Smooth muscle cell (in vitro differentiated cells): ENCODE data around the gene EPB41L4B. TPM values are rescaled to one million over a fixed set of nuclear protein-coding genes. Genes with fewer than 3 reads are reported as not detected.
"Not testable (repeated sequence)": the region's sequence is repeated elsewhere in the genome, so short reads cannot be mapped to it uniquely, and the experiment has no call there.

Source experiments
- DNase-seq: peaks from one replicate; lab custom pipeline; 2025; ENCODE audit not compliant: unreplicated experiment; lab: John Stamatoyannopoulos, UW
- H2AFZ ChIP-seq: fragments of 200-600 bp; sonication (generic); 2 replicates; pipeline ENCODE4 v1.6.0; 2016; ENCODE audit warnings: antibody characterized with exemption, low read depth, mild to moderate bottlenecking
- H3F3A ChIP-seq: fragments of 200-600 bp; sonication (generic); 2 replicates; pipeline ENCODE4 v1.6.0; 2017; ENCODE audit warnings: antibody characterized with exemption, low read depth
- H3K27ac ChIP-seq: fragments of 200-600 bp; sonication (generic); 2 replicates; pipeline ENCODE4 v1.5.1; 2016; ENCODE audit warnings: low read depth, mild to moderate bottlenecking
- H3K27me3 ChIP-seq: fragments of 200-600 bp; sonication (generic); 2 replicates; pipeline ENCODE4 v1.6.1; 2016; ENCODE audit warnings: low read depth, mild to moderate bottlenecking
- H3K36me3 ChIP-seq: fragments of 200-600 bp; sonication (generic); 2 replicates; pipeline ENCODE4 v1.5.1; 2016; ENCODE audit warnings: low read depth
- H3K4me1 ChIP-seq: fragments of 200-600 bp; sonication (generic); 2 replicates; pipeline ENCODE4 v1.5.1; 2016; ENCODE audit warnings: low read depth
- H3K4me2 ChIP-seq: fragments of 200-600 bp; sonication (generic); 2 replicates; pipeline ENCODE4 v1.6.0; 2016; ENCODE audit warnings: mild to moderate bottlenecking
- H3K4me3 ChIP-seq: fragments of 200-600 bp; sonication (generic); 2 replicates; pipeline ENCODE4 v1.5.1; 2016; ENCODE audit warnings: mild to moderate bottlenecking
- H3K79me2 ChIP-seq: fragments of 200-600 bp; sonication (generic); 2 replicates; pipeline ENCODE4 v1.6.0; 2016; ENCODE audit warnings: low read depth, mild to moderate bottlenecking
- H3K9ac ChIP-seq: fragments of 200-600 bp; sonication (generic); 2 replicates; pipeline ENCODE4 v1.6.0; 2016; ENCODE audit warnings: low read depth
- H3K9me3 ChIP-seq: fragments of 200-600 bp; sonication (generic); replicated peaks from 2 replicates; pipeline ENCODE4 v1.5.1; 2016; ENCODE audit warnings: low read depth
- H4K20me1 ChIP-seq: fragments of 200-600 bp; sonication (generic); 2 replicates; pipeline ENCODE4 v1.6.0; 2016; ENCODE audit warnings: low read depth
- WGBS: methylation state at CpG from one replicate; pipeline ENCODE4 v1.1.7; 2016; ENCODE audit warnings: low lambda C conversion rate; 5-methylcytosine and 5-hydroxymethylcytosine counted together
- polyA plus RNA-seq: library from polyadenylated mRNA; unstranded; fragments of >200 nt; fragmentation: Nextera tagmentation; extraction: Ambion mirVana; gene quantifications from 2 replicates; pipeline ENCODE4 v1.2.1, GENCODE V29; 2016
- total RNA-seq: library from RNA; depleted of rRNA; stranded (reverse); fragments of >200 nt; gene quantifications from 2 replicates; pipeline ENCODE4 v1.2.3, GENCODE V29; 2014
- TF ChIP-seq, protein P1 (sequence below): fragments of 200-600 bp; sonication (generic); IDR thresholded peaks from 2 replicates; pipeline ENCODE4 v1.5.1; 2017; ENCODE audit warnings: borderline replicate concordance, mild to moderate bottlenecking, antibody characterized with exemption; ENCODE audit not compliant: insufficient read depth, poor library complexity, severe bottlenecking

The EPB41L4B gene
- total and polyA plus RNA-seq, 2 experiments from 2014 or later, result 0.74 to 2.5 TPM

GRCh38 chr9:109228093-109228642, 92.7 kb downstream of the EPB41L4B start:
- no peak overlapping the region for H3K4me2 ChIP-seq
- H3F3A ChIP-seq, result no peaks in the 10 kb centered on the region
- no peak overlapping the region for H3K4me3 ChIP-seq
- no peak for DNase-seq
- H3K79me2 ChIP-seq, result no peaks in the 10 kb centered on the region
- peaks cover 5% of the 10 kb centered on the region for H3K27me3 ChIP-seq
- TF ChIP-seq, protein P1, sequence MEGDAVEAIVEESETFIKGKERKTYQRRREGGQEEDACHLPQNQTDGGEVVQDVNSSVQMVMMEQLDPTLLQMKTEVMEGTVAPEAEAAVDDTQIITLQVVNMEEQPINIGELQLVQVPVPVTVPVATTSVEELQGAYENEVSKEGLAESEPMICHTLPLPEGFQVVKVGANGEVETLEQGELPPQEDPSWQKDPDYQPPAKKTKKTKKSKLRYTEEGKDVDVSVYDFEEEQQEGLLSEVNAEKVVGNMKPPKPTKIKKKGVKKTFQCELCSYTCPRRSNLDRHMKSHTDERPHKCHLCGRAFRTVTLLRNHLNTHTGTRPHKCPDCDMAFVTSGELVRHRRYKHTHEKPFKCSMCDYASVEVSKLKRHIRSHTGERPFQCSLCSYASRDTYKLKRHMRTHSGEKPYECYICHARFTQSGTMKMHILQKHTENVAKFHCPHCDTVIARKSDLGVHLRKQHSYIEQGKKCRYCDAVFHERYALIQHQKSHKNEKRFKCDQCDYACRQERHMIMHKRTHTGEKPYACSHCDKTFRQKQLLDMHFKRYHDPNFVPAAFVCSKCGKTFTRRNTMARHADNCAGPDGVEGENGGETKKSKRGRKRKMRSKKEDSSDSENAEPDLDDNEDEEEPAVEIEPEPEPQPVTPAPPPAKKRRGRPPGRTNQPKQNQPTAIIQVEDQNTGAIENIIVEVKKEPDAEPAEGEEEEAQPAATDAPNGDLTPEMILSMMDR, result no peak
- H3K9me3 ChIP-seq, result no peaks in the 10 kb centered on the region
- H3K36me3 ChIP-seq, result no peaks in the 10 kb centered on the region
- no peak overlapping the region for H2AFZ ChIP-seq
- no peaks in the 10 kb centered on the region for H4K20me1 ChIP-seq
- H3K27ac ChIP-seq, result no peak overlapping the region
- H3K4me1 ChIP-seq, result no peaks in the 10 kb centered on the region
- no peak overlapping the region for H3K9ac ChIP-seq

- no peak overlapping the region for H3K4me2 ChIP-seq
- TF ChIP-seq, protein P1, result no peak
- no peaks in the 10 kb centered on the region for H3K79me2 ChIP-seq
- no peaks in the 10 kb centered on the region for H4K20me1 ChIP-seq
- H2AFZ ChIP-seq, result no peak overlapping the region
- no peak overlapping the region for H3K4me3 ChIP-seq
- no peaks in the 10 kb centered on the region for H3K4me1 ChIP-seq
- H3K9me3 ChIP-seq, result no peaks in the 10 kb centered on the region
- DNase-seq, result no peak
- no peak overlapping the region for H3K9ac ChIP-seq
- WGBS, result 65% methylated on average over 2 of the region's 2 CpGs
- H3K36me3 ChIP-seq, result no peaks in the 10 kb centered on the region
- H3K27me3 ChIP-seq, result no peaks in the 10 kb centered on the region
- H3K27ac ChIP-seq, result no peak overlapping the region
- H3F3A ChIP-seq, result no peaks in the 10 kb centered on the region
Measured at GRCh38 chr9:109225629-109226028, 95.2 kb downstream of the EPB41L4B start.

GRCh38 chr9:109224751-109225150, 96.1 kb downstream of the EPB41L4B start:
- no peak for DNase-seq
- Histone ChIP-seq H3K27me3 (no peaks in the 10 kb centered on the region), H3F3A (no peaks in the 10 kb centered on the region), H4K20me1 (no peaks in the 10 kb centered on the region), H3K4me3 (no peak overlapping the region), H3K27ac (no peak overlapping the region), H3K79me2 (no peaks in the 10 kb centered on the region), H3K36me3 (no peaks in the 10 kb centered on the region), H3K9me3 (no peaks in the 10 kb centered on the region), H3K4me2 (no peak overlapping the region), H2AFZ (no peak overlapping the region), H3K9ac (no peak overlapping the region), H3K4me1 (no peaks in the 10 kb centered on the region)
- TF ChIP-seq, protein P1, result no peak
- WGBS, result 87% methylated on average over 3 of the region's 3 CpGs

GRCh38 chr9:109218242-109218641, 102.6 kb downstream of the EPB41L4B start:
- not testable (repeated sequence) for H3K9ac ChIP-seq, H3K27ac ChIP-seq, H3K79me2 ChIP-seq, H3K9me3 ChIP-seq, H3F3A ChIP-seq, DNase-seq, H3K36me3 ChIP-seq, H2AFZ ChIP-seq, H3K4me3 ChIP-seq, H3K4me2 ChIP-seq, H3K4me1 ChIP-seq, H4K20me1 ChIP-seq, H3K27me3 ChIP-seq
- WGBS, result 96% methylated on average over 4 of the region's 4 CpGs
